NCI-H748 treated with DMSO at 0.1 percent for 48 hours (cell line): Measurements from ENCODE around the gene LRRC4C.
"Not testable (repeated sequence)": the region's sequence is repeated elsewhere in the genome, so short reads cannot be mapped to it uniquely, and the experiment has no call there.

Source experiments
- DNase-seq: peaks from one replicate; lab custom pipeline; 2025; lab: John Stamatoyannopoulos, UW

The LRRC4C gene

DNA sequence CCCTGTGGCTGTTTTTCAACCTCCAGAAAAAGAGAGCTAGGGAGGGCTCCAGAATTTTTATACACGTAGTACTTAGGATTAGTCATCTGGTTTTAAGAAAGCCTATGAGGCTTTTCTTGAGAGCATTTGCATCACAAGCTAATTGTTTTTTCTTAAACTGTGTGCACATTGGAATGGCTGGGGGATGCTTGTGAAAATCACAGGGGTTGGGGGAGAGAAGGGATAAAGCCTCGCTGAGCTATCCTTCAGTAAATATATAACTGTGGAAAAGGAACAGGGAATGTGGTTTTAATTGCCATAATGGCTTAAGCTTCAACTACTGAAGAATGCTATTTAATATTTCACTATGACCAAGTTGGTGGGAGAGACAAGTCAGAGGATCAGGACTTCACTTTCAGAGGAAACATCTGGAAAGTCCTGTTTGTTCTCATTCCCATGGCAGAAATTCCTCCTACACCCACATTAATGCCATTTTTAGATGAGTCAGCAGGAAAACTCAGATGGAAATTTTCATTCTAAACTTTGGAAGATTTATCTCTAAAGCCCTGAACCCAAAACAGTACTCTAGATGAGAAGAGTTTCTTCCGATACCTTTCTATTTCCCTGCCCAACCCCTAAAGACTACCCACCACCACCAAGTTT, 591.3 kb downstream of the LRRC4C start:
- no peak for DNase-seq

DNA sequence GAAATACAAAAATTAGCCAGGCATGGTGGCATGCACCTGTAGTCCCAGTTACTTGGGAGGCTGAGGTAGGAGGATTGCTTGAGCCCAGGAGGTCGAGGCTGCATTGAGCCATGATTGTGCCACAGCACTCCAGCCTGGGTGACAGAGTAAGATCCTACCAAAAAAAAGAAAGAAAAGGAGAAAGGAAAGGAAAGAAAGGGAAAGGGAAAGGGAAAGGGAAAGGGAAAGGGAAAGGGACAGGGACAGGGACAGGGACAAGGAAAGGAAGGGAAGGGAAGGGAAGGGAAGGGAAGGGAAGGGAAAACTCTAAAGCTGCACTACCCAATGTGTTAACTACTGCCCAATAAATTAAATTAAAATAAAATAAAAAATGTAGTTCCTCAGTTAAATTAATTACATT, 601.7 kb downstream of the LRRC4C start:
- DNase-seq = not testable (repeated sequence)

DNA sequence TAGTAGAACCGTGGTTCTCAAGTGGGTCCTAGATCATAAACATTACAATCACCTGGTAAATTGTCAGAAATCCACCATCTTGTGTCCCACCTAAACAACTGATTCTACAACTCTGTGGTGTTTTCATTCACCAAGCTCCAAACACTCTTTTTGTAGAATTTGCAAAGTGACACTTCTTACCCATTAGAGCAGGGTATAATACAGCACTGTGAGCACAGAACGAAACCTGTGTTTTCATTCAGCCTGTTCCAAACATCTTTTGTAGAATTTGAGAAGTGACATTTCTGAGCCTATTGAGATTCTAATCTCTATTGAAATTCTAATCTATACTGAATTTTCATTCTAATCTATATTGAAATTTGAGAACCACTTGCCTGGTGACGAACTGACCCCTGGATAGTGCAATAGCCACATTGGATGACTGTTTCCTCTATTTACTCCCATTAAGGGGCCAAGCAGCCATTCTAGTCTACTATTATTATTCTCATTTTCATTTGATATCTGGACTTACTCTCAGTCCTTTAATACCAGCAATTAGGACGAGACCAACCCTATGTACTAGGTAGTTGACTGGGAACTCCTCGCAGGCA, 616.6 kb downstream of the LRRC4C start:
- DNase-seq = no peak

DNA sequence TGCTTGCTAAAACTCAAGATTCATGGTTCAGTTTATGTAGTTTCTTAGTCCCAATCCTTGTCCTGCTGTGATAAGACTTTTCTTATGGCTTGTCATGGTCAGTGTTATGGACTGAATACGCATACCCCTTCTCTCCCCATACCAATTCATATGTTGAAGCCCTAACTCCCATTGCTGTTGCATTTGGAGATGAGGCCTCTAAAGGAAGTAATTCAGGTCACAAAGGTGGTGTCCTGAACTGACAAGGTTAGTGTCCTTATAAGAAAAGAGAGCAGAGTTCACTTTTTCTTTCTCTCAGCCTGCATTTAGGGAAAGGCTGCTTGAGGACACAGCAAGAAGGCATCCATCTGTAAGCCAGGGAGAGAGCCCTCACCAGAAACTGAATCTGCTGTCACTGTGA, 618.2 kb downstream of the LRRC4C start:
- no peak for DNase-seq

DNA sequence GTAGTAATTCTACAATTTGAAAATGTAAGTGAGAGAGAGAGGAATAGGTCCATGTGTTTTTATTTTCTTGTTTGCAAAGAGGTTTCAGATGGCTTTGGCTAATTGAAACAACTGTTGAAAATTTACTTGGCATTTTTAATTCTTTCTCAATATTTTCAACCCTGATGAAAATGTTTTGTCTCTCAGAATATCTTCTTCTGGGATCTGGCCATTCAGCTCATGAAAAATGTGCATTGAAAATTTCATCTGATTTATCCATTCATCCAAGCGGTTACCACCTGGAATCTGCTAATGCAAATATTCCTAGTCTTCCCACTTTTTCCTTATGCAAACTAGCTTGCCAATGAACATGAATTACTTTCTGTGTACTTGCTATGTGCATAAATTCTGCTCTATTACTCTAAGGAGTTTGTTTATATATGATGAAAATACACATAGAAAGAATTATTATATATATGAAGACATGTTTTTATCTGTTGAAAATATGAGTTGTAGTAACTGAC, 621.2 kb downstream of the LRRC4C start:
- DNase-seq = no peak

DNA sequence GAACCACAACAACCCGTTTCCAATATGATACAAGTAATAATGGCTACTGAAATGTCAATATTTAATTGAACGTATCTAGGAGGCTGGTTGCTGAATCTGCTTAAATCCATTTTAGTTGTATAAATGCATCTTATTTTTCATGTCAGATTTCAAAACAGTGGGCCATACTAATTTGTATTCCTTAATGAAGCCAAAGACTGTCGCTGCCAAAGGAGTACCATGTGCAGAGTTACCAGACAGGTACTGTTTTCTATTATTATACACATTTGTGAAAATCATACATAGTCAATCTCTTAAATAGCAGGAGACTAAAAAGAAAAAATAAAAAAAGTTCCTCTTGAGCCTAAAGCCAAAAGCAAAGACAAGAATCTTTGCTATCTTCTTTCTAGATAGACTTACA, 632.3 kb downstream of the LRRC4C start:
- no peak for DNase-seq

DNA sequence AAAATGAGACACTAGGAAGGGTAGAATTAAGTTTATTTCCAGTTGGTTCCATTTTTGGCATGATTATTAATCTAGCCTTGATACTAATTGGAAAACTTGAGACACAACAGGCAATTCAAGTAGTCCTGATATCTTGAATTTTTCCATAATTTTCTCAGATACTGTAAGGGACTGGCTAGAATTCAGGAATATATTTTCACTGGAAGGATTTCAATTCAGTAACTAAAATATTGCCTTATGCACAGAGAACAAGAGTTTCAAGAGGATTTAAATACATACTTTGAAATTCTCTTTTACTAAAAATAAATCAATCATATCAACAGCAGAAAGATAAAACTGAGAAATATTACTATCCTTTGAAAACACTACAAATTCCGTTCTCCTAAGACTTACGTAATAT, 632.9 kb downstream of the LRRC4C start:
- no peak for DNase-seq

DNA sequence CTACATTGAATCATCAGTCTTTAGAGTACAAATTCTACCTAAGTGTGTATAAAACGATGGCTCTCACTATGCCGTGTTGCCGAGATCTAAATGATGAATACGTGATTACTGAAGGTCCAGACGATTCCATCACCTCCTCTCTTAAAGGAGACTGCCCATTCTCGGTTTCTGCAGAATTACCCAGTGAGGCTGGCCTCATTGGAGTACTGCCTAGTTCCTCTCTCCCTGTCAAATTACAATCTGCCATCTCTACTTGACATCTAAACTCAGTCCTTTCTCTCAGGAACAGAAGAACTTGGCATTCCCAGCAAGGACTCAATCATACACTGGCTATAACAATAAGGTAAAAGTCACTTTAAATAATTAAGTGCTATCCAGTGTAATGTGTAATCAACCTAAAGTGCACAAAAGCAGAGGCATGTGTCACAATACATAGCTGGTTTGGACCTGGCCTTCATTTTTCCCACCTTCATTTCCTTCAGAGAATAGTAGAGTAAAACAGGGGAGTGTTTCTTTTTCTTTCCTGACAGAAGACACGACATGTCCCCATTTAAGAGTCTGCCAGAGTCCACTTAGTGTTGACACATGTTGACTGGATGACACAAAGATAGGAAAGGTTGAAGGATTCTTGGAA, 634.1 kb downstream of the LRRC4C start:
- DNase-seq = no peak

DNA sequence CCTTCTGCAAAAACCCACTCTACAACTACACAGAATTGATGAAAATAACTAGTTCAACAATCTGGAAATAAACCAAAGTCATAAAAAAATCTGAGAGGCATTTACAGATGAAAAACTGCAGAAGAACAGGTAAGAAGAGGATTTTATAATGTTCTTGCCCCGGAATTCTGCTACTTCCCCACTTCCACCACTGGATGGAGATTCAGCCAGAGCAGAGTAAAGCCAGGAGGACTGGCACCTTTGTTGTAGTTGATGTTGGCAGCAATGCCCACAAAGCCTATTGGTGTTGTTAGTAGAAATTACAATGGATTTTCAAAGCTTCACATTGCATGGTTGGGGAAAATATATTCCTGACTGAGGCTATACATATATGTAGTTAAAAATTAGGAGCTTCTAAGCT, 640.2 kb downstream of the LRRC4C start:
- no peak for DNase-seq

DNA sequence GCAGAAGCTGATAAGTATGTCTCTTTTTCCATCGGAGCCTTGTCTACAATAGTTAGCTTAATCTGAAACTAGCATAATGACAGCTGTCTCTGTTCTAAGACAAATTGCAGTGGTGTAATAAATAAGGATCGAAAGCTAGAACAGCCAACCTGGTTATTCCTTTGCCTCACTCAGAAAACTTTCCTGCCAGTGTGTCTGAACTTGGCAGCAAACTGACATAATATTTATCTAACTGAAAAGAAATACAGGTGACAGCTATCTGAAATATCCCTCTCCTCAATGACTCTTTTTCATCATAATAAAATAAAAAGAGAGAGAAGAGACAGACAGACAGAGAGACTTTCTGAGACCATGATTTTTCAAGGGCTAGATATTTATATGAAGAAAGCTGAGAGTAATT, 642.5 kb downstream of the LRRC4C start:
- DNase-seq = no peak

DNA sequence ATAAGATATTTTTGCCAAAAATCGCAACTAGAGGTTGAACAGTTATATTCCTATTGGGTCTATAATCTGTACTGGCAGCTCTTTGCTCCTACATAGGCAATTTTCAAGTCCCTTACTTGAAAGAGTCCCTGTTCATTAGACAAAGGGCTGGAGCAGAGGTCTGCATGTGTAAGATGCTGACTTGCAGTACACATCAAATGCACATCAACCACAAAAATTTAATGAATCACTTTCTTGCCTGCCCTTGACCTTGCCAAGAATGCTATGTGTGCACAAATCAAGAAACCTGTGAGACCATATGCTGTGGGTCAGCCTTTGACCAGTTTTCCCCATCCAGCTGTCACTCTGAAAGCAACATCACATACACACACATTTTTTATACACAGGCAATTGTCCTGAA, 661.5 kb downstream of the LRRC4C start:
- no peak for DNase-seq

DNA sequence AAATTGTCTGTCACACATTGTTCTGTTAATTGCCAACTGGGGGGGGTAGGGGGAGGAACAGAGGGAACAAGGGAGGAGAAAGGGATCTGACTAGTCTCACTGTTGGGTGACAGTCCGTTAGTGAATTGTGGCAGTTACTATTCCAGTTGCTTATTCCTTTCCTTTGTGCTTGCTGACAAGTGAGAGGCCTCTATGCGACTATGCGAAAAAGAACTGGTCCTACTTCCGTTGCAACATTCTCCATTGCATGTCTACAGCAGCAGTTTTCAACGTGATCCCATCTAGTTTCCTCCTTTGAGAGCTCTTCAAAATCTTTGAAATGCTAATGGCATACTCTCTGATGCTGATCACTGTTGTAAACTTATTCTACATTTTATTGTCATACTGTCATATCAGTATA, 672.2 kb downstream of the LRRC4C start:
- no peak for DNase-seq

DNA sequence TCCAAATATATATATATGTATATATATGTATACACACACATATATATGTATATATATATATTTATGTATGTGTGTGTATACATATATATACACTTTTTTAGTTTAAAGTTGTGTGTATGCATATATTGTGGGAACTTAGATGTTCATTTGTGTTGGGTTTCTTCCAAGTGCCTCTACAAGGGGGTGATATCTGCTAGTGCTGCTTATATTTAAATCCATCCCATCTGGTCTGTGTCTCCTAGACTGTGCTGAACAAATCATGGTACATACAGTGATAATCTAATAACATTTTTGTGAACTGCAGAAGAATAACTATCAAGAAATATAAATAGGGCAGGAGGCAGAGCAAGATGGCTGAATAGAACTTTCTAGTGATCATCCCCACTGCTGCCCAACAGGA, 696.4 kb downstream of the LRRC4C start:
- DNase-seq = no peak

DNA sequence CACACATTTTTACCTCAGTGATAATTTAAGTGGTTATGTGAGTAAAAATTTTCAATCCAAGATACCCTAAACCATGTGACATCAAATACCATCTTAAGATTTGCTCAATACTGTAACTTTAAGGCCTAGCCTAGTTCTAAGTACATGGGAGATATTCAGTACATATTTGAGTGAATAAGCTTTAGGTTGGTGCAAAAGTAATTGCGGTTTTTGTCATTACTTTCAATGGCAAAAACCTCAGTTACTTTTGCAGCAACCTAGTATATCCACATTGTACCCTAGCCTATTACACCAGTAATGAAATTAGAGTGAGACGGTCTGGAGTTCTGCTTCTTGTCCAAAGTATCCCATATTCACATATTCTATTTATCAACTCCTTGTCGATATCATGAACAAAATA, 700.1 kb downstream of the LRRC4C start:
- DNase-seq = no peak

DNA sequence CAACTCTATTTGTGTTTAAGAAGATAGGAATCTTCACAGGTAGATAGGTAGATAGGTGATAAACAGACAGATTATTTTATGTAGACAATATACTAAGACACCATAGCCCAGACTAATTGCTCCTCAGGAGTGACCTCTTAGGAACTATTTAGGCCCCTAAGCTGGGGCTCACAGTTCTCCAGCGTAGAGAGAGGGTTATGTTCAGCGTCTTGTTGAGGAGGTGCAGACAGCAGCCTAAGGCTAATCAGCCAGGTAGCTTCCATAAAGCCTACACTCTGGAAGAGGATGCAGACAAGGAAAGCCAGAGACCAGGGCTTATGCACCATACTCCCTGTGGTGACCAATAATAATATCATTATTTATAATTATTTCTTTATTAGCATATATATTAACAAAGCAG, 705.2 kb downstream of the LRRC4C start:
- no peak for DNase-seq

DNA sequence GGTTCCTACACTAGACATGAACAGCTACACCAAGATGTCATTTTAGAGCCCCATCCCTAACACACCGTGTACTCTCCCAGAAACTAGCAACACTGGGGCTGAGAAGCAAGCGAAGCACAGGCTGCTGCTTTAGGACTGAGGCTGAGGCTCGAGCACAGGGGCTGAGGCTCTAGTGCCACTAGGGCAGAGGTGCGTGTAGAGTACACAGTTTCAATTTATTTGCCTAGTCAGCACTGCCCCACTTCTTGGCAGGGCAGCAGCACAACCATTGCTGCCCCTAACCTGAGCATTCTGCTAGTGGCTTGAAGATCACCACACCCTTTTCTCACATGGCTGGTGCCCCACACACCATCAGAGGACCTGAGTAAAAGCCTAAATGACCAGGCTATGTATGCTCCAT, 713.2 kb downstream of the LRRC4C start:
- DNase-seq = no peak

DNA sequence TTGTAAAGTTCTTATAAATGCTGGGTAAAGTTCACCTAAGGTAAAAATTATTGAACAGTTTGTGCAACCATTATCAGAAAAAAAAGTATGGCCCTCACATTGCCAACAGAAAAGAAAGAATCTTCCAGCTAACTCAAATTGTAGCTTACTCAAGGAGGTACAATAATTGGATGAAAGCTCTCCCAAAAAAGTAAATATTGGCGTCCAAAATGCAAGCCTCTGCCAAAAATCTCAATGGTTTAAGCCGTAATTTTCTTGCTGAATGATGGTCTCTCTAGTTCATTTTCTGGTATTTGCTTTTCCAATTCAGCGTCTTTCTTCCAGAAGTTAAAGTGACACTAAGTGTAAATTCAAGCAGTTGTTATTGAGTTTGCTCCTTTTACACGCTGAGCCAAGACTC, 727.3 kb downstream of the LRRC4C start:
- no peak for DNase-seq

DNA sequence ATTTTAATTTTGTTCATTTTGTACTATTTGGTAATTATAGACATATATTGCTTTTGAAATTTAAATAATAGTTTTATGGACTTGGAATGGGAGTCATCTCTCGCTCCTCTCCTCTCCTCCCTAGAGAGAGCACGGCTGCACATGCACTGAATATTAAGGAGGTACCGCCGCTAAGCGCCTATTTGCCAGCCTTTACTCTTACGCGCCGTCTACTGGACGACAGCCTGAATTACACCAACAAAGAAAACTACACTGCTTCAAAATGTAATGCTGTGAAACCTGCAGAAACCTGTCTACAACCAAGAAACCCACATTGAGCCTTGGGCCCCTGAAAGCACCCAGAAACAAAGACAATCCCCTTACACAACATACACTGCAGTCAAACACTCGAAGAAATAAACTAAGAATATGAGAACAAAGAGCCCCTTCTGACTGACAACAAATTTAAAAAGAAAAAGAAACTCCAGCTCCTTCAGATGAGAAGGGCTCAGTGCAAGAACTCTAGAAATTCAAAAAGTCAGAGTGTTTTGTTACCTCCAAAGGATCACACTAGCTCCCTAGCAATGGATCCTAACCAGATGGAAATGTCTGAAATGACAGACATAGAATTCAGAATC, 737.2 kb downstream of the LRRC4C start:
- DNase-seq = peak; percentile 0

DNA sequence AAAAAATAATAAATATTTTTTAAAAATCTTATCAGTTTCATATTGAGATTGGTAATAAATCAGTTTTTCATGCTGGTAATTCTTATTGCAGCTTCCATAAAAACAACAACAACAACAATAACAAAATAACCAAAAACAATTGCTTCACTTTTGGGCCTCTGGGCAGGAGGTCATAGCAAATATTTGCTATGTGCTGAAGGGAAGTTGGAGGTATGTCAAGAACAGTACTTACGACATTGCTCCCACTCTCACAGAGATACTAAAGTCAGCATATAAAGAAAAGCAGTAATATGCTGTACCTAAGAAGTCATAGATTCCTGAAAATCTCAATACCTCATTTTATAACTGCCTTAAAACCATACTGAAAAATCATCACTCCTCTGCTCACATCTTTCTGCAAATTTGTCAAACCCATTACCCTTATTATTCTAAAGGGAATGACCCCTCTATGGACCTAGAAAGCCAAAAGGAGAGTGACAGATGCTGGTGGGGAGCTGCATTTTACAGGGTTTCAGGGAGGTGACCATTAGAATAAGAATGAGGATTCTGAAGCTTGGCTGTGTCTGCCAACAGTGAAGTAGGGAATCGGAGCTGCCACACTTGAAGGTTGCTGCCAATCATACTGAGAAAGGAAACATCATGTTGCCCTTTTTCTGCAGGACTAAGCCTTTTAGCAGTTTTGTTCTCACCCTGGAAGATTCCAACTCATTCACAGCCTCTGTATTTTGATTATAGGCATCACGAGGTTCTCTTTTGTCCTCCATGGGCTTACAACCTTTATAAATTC, 742.9 kb downstream of the LRRC4C start:
- no peak for DNase-seq

DNA sequence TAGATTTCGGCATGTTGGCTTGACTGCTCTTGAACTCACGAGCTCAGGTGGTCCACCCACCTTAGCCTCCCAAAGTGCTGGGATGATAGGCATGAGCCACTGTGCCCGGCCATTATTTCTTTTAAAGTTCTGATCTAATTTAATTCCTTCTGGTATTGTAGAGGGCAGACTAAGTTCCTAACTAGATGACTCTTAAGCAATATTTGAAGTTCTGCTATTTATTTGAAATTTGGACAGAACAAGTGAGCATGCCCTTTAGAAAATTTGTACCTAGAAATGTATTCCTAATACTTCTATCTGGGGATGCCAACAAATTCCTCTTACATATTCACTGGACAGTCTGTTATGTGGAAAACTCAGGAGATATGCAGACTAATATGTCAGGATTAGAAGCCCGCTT, 746.4 kb downstream of the LRRC4C start:
- DNase-seq = no peak

DNA sequence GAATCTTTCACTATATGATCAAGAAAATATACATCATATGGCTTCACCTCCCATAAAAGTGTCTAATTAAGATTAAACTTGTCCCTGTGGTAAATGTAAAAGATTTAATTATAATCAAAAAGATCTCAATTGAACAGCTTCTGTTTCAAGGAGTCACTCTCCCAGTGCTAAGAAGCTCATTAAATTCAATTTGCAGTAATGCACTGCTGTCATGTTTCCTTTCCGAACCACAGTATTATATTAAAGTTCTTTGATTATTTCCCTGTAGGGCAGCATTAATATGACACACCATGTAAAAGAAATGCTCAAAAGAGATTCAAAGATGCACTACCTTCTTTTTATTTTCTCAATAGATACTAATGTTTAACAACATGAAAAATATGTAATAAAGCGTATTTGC, 758.4 kb downstream of the LRRC4C start:
- DNase-seq = no peak

DNA sequence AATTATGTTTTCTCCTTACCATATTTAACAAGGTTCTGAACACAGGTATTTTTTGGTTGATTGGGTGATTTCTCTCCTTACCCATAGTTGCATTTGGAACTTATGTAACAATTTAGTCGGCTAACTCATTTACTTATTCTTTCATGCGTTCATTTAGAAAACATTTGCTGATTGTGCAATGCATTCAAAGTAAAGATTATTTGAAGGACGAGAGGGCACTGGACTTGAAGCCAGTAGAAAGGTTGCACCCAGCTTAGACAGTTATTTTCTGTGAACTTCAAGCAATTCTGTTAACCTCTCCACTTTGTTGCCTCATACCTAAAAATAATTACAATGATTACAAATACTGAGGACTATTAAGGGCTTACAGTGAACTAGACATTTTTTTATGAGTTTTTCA, 769.6 kb downstream of the LRRC4C start:
- DNase-seq = no peak
